Adrenal gland (tissue), 5 donors: ENCODE results near the gene N4BP2L2.

Source experiments
- CTCF ChIP-seq, 6 experiments: fragments of 450-650 bp in 4 of 6; fragments of 200-600 bp in 2 of 6; sonication (generic) in 1 of 6; IDR thresholded peaks; 1 replicate in 5 of 6; 2 replicates in 1 of 6; pipeline versions ENCODE4 v1.5.1 to v1.8.0; 2016 to 2021; ENCODE audit warnings: antibody characterized with exemption in 6 of 6, mild to moderate bottlenecking in 2 of 6, moderate library complexity in 1 of 6
- POLR2A ChIP-seq, 2 donors: fragments of 450-650 bp; IDR thresholded peaks; one replicate each; pipeline ENCODE4 v1.6.1; 2017; ENCODE audit warnings: antibody characterized with exemption in 2 of 2, mild to moderate bottlenecking in 2 of 2, moderate library complexity in 1 of 2
- donor health status: DM: no; HTN: no; CAD: no.

- TF ChIP-seq CTCF (IDR thresholded peaks at IDR 0.05) (no peak), POLR2A (IDR thresholded peaks at IDR 0.05) (no peak)
Measured at GRCh38 chr13:32472194-32472621, 66.4 kb downstream of the N4BP2L2 start.
